ENCODE results near the gene KLK7. TPM values are rescaled to one million over a fixed set of nuclear protein-coding genes. Genes with fewer than 3 reads are reported as not detected.

KLK7 gene
- total and polyA plus RNA-seq, 2 of the 4 experiments (the other 2 are of a cell fraction): not detected

GRCh38 chr19:50944795-50945194, 38.9 kb downstream of the KLK7 start:
- no peaks in the 10 kb centered on the region for H3K4me1 ChIP-seq (ENCODE audit: control insufficient read depth, insufficient read depth, low read length)
- DNase-seq: no peak
- peaks cover 11% of the 10 kb centered on the region; the same call in 1 of the 2 replicates for H3K9me3 ChIP-seq (ENCODE audit: control insufficient read depth, insufficient read depth, low read length)
- TF ChIP-seq CEBPB (IDR thresholded peaks at IDR 0.05; ENCODE audit: low read depth, low read length): no peak
- TF ChIP-seq CTCF (conservative IDR thresholded peaks at IDR 0.05; ENCODE audit: low read depth, low read length): no peak
- TF ChIP-seq RAD21 (IDR thresholded peaks at IDR 0.05; ENCODE audit: low read length): no peak
- TF ChIP-seq RFX5 (IDR thresholded peaks at IDR 0.05; ENCODE audit: low read depth, low read length): no peak
- no peak for TF ChIP-seq RCOR1 (IDR thresholded peaks at IDR 0.05; ENCODE audit: insufficient replicate concordance, low read length)
- TF ChIP-seq CHD1 (IDR thresholded peaks at IDR 0.05; ENCODE audit: low read depth, low read length): no peak
- no peak for TF ChIP-seq MAFK (IDR thresholded peaks at IDR 0.05; ENCODE audit: low read depth, low read length)
- no peak for TF ChIP-seq USF2 (IDR thresholded peaks at IDR 0.05; ENCODE audit: low read depth, low read length)
- TF ChIP-seq MAZ (IDR thresholded peaks at IDR 0.05; ENCODE audit: borderline replicate concordance, low read depth, low read length): no peak
- TF ChIP-seq NFE2L2 (IDR thresholded peaks at IDR 0.05; ENCODE audit: low read depth, low read length): no peak
- TF ChIP-seq POLR2A (IDR thresholded peaks at IDR 0.05; ENCODE audit: low read depth, low read length): no peak
- POLR2A ChIA-PET (ENCODE audit: unreplicated experiment): no interaction called here
- no peak overlapping the region for H3K14ac ChIP-seq (replicated peaks; ENCODE audit: low read depth, low read length)
- 19% methylated on average over 2 of the region's 4 CpGs; no CpG with 5 or more reads in 1 of the 2 experiments for WGBS, 2 experiments (ENCODE audit: extremely low coverage in 2 of 2, insufficient read length in 1 of 2)
- H3K23ac ChIP-seq (ENCODE audit: low read depth, low read length): no peak overlapping the region
- H3K56ac ChIP-seq (ENCODE audit: extremely low read depth, insufficient read depth, low read length): no peak overlapping the region
- no peak overlapping the region for H2AFZ ChIP-seq (replicated peaks; ENCODE audit: low read length, poor library complexity)
- no peaks in the 10 kb centered on the region for H3K79me1 ChIP-seq (ENCODE audit: low read depth in 1 of 2, low read length in 2 of 2)
- H3K4me2 ChIP-seq (ENCODE audit: low read depth, low read length): no peak overlapping the region
- BruUV-seq (replicated peaks): no TSS peak
- H2BK120ac ChIP-seq (ENCODE audit: low read depth, low read length): no peak overlapping the region
- H3K27ac ChIP-seq (ENCODE audit: insufficient read depth, low read length): no peak overlapping the region
- CTCF ChIA-PET: no interaction called here
- no peak overlapping the region for H3K9ac ChIP-seq (ENCODE audit: low read depth, low read length)
- H4K91ac ChIP-seq (ENCODE audit: insufficient read depth, low read depth, low read length): no peak overlapping the region
- H2AK5ac ChIP-seq (ENCODE audit: low read depth, low read length): no peak overlapping the region
- H3K36me3 ChIP-seq (ENCODE audit: control insufficient read depth, insufficient read depth, low read length): no peaks in the 10 kb centered on the region
- in situ Hi-C loops (cut with MboI; ENCODE audit: low sequenced_read_pairs): no loop called here
- no peak overlapping the region for H2BK15ac ChIP-seq (ENCODE audit: low read depth, low read length)
- H4K5ac ChIP-seq (ENCODE audit: low read depth, low read length): no peak overlapping the region
- dilution Hi-C loops (cut with HindIII; ENCODE audit: low sequenced_read_pairs, unreplicated experiment): no loop called here
- H4K8ac ChIP-seq (ENCODE audit: low read depth in 2 of 2, low read length in 2 of 2): no peak overlapping the region
- intact Hi-C loops (cut with micrococcal nuclease): no loop called here
- ATAC-seq (ENCODE audit: low read depth): no peak
- no peaks in the 10 kb centered on the region for H4K20me1 ChIP-seq (ENCODE audit: insufficient read depth, low read length)
- no peak overlapping the region for H3K18ac ChIP-seq (ENCODE audit: low read depth, low read length)
- H3K27me3 ChIP-seq (ENCODE audit: control insufficient read depth, insufficient read depth, low read length): no peaks in the 10 kb centered on the region
- no peak overlapping the region for H2BK20ac ChIP-seq (ENCODE audit: low read depth, low read length)
- no peaks in the 10 kb centered on the region for H3K9me1 ChIP-seq (ENCODE audit: insufficient read depth, low read length)
- no peak overlapping the region for H3K4me3 ChIP-seq (ENCODE audit: insufficient read depth, low read depth, low read length)
- no peak overlapping the region for H2BK5ac ChIP-seq (ENCODE audit: low read depth, low read length, poor library complexity, severe bottlenecking)
- no peak overlapping the region for H3K4ac ChIP-seq (ENCODE audit: low read depth, low read length)
- H2AK9ac ChIP-seq (replicated peaks; ENCODE audit: low read depth, low read length, poor library complexity): no peak overlapping the region
